Stimulated activated CD4-positive, alpha-beta T cell treated with anti-CD3 and anti-CD28 coated beads, Interleukin-15, amount 100 ng/mL, for 24 hours (primary cell): ENCODE results near the gene SLC26A2.
"Not testable (repeated sequence)": the region's sequence is repeated elsewhere in the genome, so short reads cannot be mapped to it uniquely, and the experiment has no call there.

Experiments
- DNase-seq: peaks from one replicate; pipeline ENCODE4 v3.0.0-alpha.2; 2020

SLC26A2 gene

DNA sequence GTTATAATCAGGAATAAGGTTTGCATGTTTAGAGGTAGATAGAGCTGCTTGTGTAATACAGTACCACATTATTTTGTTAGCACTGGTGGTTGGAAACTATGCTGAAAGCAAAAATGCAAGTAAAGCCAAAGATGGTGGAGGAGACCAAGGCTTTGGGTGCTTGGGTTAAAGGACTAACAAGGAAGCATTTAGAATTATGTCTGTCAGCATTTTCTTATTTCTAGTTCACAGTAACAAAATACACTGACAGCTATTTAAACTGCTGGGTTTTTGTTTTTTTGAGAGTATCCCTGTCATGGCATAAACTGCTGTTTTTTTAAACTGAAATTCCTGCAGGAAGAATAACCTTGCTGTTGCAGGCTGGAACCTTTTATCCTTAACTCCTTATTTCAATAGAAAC is 46.5 kb downstream of the SLC26A2 start:
- DNase-seq: no peak

DNA sequence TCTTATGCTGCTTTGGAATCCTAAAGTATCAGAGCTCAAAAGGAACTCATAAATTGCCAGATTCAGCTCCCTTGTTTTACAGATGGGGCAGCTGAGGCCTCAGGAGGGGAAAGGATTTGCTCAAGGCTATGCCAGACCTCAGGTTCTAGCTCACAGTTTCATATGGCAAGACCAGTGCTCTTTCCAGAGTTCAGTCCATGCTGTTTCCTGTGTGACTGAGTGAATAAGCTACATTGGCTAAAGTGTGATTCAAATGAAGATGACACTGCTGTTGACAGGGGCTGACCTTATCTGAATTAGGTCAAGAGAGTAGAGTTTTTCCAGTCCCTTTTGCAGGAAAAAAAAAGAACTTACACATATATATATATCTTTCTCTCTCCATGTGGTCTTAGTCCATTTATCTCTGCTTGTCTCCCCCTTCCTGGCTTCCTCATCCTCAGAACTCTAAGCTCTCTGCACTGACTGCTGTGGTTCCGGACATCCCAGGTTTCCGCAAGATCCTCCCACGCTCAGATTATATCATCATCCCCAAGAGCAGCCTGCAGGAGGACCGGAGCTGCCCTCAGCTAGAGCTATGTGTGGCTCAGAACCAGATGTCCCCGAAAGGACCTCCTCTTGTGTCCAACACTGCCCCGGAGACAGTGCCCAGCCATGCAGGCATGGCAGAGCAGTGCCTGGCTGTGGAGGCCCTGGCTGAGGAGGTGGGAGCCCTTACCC is 49.3 kb downstream of the SLC26A2 start:
- DNase-seq: no peak

DNA sequence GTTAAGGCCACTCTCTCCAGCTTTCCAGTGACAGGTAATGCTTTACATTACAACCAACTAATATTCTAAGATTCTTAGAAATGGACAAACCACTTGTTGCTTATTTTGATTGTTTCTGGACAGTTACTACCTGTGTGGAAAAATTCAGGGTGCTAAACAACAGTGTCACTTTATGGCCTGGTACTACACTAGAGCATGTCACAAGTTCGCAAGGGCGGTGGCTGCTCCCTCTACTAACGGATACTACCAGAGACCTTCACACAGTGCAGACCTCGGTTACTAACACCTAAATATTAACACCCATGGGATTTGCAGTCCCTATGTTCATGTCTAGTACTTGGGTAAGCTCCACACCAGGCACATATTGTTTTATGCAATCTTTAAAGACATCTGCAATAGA is 53.4 kb downstream of the SLC26A2 start:
- DNase-seq: no peak

DNA sequence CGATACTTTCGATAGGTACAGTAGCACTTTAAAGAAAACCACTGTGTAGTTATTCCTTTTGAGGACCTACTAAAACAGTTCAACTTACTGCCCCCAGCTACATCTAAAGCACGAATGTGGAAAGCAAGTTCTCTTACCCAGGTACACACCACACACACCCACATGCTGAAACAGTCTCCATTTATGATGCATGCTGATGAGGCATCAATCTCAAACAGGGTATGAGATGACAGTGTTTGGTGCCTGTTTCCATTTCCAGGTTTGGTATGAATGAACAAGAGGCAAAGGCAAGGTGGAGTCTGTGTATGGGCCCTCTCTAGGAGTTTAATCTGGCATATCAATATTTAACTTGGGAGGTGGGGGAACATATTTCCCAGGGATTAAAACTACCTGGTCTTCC is 53.9 kb downstream of the SLC26A2 start:
- DNase-seq: no peak

DNA sequence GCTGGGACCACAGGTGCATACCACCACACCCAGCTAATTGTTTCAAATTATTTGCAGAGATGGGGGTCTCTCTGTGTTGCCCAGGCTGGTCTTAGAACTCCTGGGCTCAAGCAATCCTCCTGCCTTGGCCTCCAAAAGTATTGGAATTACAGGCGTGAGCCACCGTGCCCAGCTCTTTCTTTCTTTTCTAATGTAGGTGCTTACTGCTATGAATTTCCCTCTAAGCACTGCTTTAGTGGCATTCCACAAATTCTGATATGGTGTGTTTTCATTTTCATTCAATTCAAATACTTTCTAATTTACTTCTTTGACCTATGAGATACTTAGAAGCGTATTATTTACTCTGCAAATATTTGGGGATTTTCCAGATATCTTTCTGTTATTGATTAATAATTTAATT is 54.9 kb downstream of the SLC26A2 start:
- DNase-seq: no peak

DNA sequence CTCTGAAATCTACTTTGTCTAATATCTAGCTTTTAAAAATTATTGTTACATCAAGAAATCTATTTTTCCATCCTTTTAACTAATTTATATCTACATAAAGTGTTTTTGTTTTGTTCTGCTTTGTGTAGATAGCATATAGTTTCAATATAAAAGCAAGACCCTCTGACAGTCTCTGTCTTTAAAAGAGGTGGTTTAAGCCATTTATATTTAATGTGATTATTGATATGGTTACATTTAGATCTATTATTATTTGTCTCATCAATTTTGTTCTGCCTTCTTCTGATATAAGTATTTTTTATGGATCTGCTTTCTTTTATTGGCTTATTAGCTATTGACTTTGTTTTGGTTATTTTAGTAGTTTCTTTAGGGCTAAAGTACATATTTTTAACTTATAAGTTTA is 56.0 kb downstream of the SLC26A2 start:
- no peak for DNase-seq

DNA sequence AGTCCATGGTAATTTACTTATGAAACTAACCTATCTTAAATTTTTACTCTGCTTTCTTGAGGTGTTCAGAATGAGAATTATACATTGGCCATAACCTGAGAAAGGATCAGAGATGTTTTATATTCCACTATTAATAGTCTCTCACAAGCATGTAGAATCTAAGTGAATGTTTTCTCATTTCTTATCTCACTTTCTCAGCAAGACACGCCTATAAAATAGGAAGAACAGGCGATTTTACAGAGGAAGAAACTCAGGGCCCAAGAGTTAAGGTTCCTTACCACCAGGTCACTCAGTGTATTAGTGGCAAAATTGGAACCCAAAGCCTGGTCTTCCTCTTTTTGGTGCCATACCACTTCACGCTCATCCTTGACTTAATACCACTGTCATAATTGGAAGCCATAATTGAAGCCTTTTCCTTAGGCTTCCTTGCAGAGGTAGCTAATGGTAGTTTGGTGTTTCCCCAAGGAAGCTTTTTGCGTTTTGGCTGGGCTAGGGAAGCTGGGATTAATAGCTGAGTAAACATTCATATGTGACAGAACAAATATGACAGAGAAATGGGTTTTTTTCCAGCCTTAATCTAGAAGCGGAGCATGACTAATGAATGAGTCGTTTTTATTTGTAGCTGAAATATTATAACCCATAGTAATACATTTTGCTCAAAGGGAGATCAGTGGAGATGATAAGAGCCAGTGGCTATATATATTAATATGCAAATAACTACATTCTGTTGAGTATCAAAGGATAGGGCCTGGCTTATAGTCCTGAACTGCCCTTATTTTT is 56.9 kb downstream of the SLC26A2 start:
- no peak for DNase-seq

DNA sequence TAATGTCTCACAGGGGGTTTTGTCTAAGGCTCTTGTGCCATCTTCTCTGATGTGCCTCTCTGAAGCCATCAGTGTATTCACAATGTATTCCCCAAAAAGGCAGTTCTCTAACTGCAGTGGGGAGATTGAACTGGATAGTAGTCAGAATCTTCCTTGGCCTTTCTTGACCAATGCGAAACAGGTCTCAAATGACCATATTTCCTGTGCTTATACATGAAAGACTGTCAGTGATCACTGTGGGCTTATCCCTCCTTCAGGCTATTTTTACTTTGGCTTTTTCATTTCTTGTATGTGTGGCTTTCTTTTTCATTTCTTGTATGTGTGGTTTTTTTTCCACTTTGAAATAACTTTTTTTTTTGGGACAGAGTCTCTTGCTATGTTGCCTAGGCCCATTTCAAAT is 59.7 kb downstream of the SLC26A2 start:
- DNase-seq: no peak

DNA sequence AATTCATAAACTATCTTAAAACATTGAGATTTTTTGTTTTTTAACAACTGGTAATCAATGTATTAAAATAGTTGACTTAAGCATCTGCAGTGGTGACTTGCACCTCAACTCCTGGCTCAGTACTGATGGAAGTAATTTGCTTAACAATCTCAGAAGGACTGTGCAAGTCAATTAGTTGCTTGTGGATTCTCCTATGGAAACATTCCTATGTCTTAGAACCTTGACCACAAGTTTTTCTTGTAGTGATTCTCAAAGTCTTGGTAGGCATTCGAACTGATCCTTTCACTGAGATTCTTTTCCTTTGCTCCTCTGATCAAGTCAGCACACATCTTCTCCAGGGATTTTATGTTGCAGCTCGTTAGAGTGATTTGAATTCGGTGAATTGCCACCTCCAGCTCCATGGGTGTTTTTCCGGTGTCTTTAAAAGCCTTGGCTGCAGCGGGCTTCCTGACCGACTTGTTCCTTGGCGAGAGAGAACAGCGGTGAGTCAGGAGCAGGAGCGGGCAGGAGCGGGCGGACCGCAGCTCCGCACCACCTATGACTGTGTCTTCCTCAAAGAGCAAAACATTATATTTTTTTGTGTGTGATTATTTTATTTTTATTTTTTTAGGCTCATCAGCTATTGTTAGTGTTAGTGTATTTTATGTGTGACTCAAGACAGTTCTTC is 61.1 kb downstream of the SLC26A2 start:
- no peak for DNase-seq

DNA sequence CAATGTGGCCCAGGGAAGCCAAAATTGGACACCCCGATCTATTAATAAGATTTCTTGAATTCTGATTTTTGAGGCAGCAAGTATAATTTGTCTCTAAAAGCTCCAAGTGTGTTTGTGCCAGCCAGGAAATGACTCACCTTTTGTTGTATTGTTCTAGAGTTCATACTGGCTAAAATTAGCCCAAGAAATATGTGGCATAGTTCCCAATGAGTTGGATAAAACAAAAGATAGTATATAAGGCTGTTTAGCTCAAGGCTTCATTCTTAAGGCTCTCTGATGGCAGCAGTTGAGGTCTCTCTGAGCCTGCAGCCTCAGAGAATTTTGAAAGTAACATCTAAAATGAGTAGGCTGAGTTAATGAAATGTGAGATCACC is 61.6 kb downstream of the SLC26A2 start:
- no peak for DNase-seq

DNA sequence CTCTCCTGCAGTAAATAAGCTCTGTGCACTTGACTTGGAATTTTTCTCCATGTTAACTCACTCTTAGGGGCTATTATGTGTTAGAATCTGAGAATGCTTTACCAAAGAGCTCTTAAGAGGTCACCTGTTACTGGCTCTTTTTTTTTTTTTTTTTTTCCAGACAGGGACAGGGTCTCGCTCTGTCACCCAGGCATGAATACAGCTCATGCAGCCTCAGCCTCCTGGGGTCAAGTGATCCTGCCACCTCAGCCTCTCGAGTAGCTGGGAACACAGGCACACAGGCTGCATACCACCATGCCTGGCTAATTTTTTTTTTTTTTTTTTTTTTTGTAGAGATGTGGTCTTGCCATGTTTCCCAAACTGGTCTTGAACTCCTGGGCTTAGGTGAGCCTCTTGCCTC is 62.1 kb downstream of the SLC26A2 start:
- DNase-seq: no peak

DNA sequence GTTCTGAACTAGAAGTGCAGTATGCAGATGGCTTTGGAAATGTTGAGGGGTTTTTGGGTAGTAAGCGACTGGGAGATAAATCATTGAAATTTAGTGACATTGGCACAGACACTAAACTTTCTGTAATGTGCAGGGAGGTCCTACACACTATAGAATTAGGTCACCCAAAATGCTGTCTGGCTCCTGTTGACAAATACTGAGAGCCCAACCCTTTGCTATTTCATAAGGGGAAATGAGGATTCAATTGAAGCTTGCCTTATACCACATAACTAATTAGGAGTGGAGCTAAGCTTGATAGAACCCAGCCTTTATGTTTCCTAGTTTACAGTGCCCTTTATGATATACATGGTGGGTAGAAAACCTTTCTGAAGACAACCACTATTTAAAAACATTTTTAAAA is 62.6 kb downstream of the SLC26A2 start:
- DNase-seq: no peak

DNA sequence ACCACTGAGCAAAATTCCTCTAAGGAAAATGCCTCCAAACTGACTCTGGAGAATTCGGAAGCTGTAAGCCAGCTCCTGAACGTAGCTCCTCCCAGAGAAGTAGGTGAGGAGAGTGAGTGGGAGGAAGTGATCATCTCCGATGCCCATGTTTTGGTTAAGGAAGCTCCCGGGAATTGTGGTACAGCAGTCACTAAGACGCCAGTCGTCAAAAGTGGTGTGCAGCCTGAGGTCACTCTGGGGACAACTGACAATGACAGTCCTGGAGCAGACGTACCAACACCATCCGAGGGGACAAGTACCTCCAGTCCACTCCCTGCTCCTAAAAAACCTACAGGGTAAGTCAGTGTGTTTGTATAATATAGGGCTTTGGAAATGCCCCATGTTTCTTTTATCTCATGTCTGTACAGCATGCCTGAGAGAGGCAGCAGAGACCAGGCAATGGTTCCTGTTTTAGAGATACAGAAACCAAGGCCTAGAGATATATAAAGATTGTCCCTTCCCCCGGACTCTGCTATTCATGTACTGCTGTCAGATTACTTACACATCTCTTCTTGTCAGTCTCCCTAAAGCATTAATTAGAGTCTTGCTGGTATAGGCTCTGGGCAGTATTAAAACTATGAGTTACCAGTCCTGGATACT is 63.9 kb downstream of the SLC26A2 start:
- no peak for DNase-seq

DNA sequence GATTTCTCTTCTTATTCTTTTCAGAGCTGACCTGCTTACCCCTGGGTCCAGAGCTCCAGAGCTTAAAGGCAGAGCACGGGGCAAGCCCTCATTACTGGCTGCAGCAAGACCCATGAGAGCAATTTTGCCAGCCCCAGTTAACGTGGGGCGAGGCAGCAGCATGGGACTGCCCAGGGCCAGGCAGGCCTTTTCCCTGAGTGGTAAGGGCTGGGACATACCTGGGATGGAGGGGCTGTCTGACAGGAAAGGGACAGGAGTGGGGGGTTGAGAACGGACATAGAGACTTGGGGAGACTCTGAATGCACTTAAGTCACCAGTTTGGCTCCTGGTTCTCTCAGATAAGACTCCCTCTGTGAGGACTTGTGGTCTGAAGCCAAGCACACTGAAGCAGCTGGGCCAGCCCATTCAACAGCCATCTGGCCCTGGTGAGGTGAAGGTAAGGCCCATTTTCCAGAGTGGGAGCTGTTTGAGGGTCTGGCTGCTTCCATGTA is 66.2 kb downstream of the SLC26A2 start:
- DNase-seq: no peak

DNA sequence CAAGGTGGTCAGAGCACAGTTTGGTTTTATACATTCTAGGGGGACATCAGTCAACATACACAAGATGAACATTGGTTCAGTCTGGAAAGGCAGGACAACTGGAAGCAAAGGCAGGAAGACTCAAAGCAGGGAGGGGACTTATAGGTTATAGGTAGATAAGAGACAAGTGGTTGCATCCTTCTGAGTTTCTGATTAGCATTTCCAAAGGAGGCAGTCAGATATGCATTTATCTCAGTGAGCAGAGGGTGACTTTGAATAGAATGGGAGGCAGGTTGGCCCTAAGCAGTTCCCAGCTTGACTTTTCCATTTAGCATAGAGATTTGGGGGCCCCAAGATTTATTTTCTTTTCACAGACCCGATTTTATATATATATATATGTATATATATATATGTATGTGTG is 67.5 kb downstream of the SLC26A2 start:
- DNase-seq: not testable (repeated sequence)

DNA sequence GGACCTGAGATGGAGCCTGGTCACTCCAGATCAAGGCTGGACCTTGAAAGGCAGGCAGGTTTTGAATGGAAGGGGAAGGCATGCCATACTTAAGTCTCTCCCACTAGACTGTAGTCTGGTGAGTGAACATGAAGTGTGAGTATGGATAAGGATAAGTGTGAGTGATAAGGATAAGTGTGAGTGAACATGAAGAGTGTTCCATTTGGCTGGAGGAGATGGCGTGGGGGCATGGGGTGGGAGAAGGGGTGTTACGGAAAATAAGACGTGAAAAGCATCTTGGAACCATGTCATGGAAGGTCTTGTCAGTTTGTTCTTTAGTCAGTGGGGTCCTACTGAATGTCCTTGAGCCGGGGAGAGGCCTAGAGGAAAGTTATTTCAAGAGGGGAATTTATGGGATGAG is 72.8 kb downstream of the SLC26A2 start:
- no peak for DNase-seq

DNA sequence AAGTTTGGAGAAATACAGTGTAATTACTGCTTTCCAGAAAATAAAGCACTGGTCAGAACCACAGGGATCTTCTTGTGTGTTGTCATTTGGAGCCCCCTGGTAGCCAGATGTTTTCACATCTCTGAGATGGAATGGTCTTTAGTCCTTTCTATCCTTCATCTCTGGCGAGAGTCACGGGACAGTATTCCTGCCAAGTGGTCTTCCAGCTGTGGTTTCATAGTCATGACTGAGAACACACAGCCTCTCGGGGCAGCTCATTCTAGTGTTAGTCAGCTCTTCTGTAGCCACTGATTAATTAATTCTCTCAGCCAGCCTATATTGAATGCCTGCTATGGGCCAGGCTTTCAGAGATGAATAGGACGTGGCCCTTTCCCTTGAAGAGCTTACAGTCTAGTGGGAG is 74.1 kb downstream of the SLC26A2 start:
- DNase-seq: no peak

DNA sequence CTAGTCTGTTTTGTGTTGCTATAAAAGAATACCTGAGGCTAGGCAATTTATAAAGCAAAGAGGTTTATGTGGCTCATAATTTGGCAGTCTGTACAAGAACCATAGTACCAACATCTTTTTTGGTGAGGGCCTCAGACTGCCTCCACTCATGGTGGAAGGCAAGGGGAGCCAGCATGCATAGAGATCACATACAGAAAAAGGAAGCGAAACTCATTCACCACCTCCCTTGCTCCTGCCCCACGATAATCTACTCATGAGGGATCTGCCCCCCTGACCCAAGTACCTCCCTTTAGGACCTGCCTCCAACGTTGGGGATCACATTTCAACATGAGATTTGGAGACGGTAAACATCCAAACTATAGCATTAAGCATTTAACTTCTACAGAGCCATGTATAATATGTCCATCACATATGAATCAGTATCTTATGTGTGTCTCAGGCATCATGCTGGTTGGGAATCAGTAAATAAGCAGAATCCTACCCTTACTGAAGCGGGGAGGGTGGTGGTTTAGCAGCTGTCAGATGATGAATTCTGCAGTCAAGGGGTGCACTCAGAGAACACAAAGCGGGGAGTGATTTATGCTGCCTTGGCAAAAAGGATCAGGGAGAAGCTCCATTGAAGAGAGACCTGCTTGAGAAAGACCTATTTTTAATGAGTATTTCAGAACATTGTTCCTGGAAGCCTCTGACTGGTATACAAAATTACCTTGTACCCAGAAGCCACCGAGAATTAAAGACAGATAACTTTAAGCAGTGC is 74.8 kb downstream of the SLC26A2 start:
- DNase-seq: no peak

DNA sequence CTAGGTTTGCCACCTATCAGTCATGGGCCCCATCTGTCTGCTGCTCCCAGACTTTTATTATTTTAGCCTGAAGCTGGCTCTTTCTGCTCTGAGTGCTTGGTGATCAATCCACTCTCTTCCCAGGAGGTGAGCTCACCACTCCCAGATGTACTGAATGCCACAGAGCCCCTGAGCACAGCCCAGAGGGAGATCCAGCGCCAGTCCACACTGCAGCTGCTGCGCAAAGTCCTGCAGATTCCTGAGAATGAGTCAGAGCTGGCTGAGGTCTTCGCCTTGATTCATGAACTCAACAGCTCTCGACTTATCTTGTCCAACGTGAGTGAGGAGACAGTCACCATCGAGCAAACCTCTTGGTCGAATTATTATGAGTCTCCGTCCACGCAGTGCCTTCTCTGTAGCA is 76.0 kb downstream of the SLC26A2 start:
- no peak for DNase-seq
